Measurements from ENCODE around the gene FERMT3. TPM values are rescaled to one million over a fixed set of nuclear protein-coding genes. Genes with fewer than 3 reads are reported as not detected.
A peak's percentile ranks its signal among the peaks of the same experiment; 100 is the strongest.

The FERMT3 gene
- total and polyA plus RNA-seq, 2 donors (not counting 3 experiments of a cell fraction or from before 2014, with no cell fraction given) = 64.4 to 100 TPM

GRCh38 chr11:64173616-64174355 is 32.7 kb upstream of the FERMT3 start:
- H4K20me1 ChIP-seq (replicated peaks; ENCODE audit: control insufficient read depth, extremely low read depth, insufficient read depth, low read length) = no peaks in the 10 kb centered on the region
- no peak for DNase-seq (ENCODE audit: low read depth, low spot score)
- no TSS peak for BruUV-seq (replicated peaks)
- H2AFZ ChIP-seq (ENCODE audit: low read depth, low read length) = no peak overlapping the region
- no peaks in the 10 kb centered on the region for H3K4me1 ChIP-seq (ENCODE audit: control insufficient read depth, extremely low read depth, insufficient read depth, low read length)
- H3K4me3 ChIP-seq (replicated peaks in 1 of 3; ENCODE audit: insufficient read depth in 1 of 3, low read depth in 1 of 3, low read length in 3 of 3) = no peak overlapping the region
- H3K9me1 ChIP-seq (replicated peaks; ENCODE audit: control insufficient read depth, extremely low read depth, insufficient read depth, low read length) = no peaks in the 10 kb centered on the region
- H3K27ac ChIP-seq (ENCODE audit: insufficient read depth, low read depth, low read length) = no peak overlapping the region
- no peak for TF ChIP-seq MAX (IDR thresholded peaks at IDR 0.05; ENCODE audit: insufficient read depth, insufficient read length)
- no peak for TF ChIP-seq POLR2AphosphoS5 (IDR thresholded peaks at IDR 0.05; ENCODE audit: insufficient read depth, low read depth, low read length)
- no peak for TF ChIP-seq MYC (IDR thresholded peaks at IDR 0.05; ENCODE audit: low read depth, low read length)
- TF ChIP-seq GATA2 (IDR thresholded peaks at IDR 0.05; ENCODE audit: insufficient read depth, insufficient read length, low read depth, low read length) = no peak
- TF ChIP-seq EZH2 (IDR thresholded peaks at IDR 0.05; ENCODE audit: borderline replicate concordance, low read depth, low read length, severe bottlenecking) = no peak
- no peak for TF ChIP-seq FOS (IDR thresholded peaks at IDR 0.05; ENCODE audit: borderline replicate concordance, insufficient read depth, low read length)
- TF ChIP-seq JUN (IDR thresholded peaks at IDR 0.05; ENCODE audit: borderline replicate concordance, insufficient read depth, insufficient read length, low read depth) = no peak
- TF ChIP-seq CTCF (IDR thresholded peaks at IDR 0.05; ENCODE audit: extremely low read depth in 1 of 2, insufficient read depth in 1 of 2, low read depth in 1 of 2, low read length in 2 of 2) = no peak
- no peak for TF ChIP-seq POLR2A (IDR thresholded peaks at IDR 0.05; ENCODE audit: low read depth, low read length)
- intact Hi-C loops (cut with micrococcal nuclease) = no loop called here
- ChIA-PET POLR2A (no interaction called here), CTCF (no interaction called here)
- no peaks in the 10 kb centered on the region for H3K9me3 ChIP-seq (replicated peaks; ENCODE audit: control insufficient read depth, insufficient read depth, low read length)
- FAIRE-seq = peak; percentile 21
- H3K27me3 ChIP-seq (ENCODE audit: control insufficient read depth in 2 of 2, insufficient read depth in 2 of 2, low read length in 2 of 2) = no peaks in the 10 kb centered on the region
- dilution Hi-C loops (cut with MboI; ENCODE audit: extremely low pct_ligation_motif_present, low sequenced_read_pairs) = no loop called here
- no peaks in the 10 kb centered on the region for H3K36me3 ChIP-seq (ENCODE audit: control insufficient read depth in 2 of 2, extremely low read depth in 1 of 2, insufficient read depth in 2 of 2, low read length in 2 of 2)
- H3K9ac ChIP-seq (replicated peaks; ENCODE audit: extremely low read depth, insufficient read depth, low read length) = no peak overlapping the region
- H3K79me2 ChIP-seq (ENCODE audit: control insufficient read depth, insufficient read depth, low read length) = no peaks in the 10 kb centered on the region
- H3K4me2 ChIP-seq (ENCODE audit: insufficient read depth, low read length) = no peak overlapping the region

Measured in endothelial cell of umbilical vein (primary cell).